Hepatocyte (in vitro differentiated cells): ENCODE measurements around the gene RNF151.

Experiments used
- CTCF ChIP-seq: fragments of 200-600 bp; sonication (generic); IDR thresholded peaks from 2 replicates; pipeline ENCODE4 v1.5.1; 2016; ENCODE audit warnings: antibody characterized with exemption, mild to moderate bottlenecking; ENCODE audit not compliant: poor library complexity
- EZH2 ChIP-seq: fragments of 200-600 bp; sonication (generic); IDR thresholded peaks from 2 replicates; pipeline ENCODE4 v1.6.1; 2016; ENCODE audit warnings: antibody characterized with exemption, mild to moderate bottlenecking, borderline replicate concordance
- EZH2phosphoT487 ChIP-seq: fragments of 200-600 bp; sonication (generic); IDR thresholded peaks from one replicate; pipeline ENCODE4 v1.6.1; 2018; ENCODE audit warnings: antibody characterized with exemption, mild to moderate bottlenecking, low read depth, moderate library complexity; ENCODE audit not compliant: unreplicated experiment, severe bottlenecking

GRCh38 chr16:2013527-2013926, 46.9 kb downstream of the RNF151 start:
- TF ChIP-seq CTCF: no peak
- TF ChIP-seq EZH2: no peak
- no peak for TF ChIP-seq EZH2phosphoT487
